Measurements from ENCODE around the gene MCEE.

The MCEE gene

GRCh38 chr2:71074893-71075395 lies 55.1 kb downstream of the MCEE start:
- no peak for DNase-seq

DNA sequence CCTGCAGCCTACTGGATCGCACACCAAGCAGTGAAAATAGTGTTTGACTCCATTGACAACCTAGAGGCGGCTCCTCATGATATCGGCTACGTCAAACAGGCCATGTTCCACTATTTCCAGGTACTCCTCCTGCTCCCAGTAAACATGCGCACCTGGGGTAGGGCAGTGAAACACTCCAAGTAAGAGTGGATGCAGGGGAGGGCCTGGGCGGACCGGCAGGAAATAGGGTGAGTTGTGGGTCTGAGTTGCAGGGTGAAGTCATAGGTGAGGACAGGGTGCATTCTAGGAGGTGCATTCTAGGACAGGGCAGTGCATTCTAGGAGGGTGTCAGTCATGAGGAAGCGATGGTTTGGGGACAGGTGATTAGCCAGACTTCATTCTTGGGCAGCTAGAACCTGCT lies 56.6 kb downstream of the MCEE start:
- no peak for DNase-seq

DNA sequence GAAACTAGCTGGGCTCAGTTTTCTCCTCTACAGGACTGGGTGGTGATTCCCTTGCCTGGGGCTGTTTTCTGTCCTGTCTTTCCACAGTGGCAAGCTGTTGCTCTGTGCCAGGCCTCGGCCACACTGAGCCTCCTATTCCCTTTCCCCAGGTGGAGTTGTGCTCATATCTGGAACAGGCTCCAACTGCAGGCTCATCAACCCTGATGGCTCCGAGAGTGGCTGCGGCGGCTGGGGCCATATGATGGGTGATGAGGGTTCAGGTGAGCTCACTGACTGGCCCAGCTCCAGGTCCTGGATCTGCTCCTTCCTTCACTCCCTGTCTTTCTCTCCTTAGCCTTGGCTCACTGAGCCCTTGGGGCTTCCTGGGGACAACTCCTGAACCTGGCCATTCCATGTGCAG lies 57.5 kb downstream of the MCEE start:
- DNase-seq = no peak

GRCh38 chr2:71071681-71072398 lies 58.2 kb downstream of the MCEE start:
- DNase-seq = peak; percentile 94

GRCh38 chr2:71070294-71071093 lies 59.5 kb downstream of the MCEE start:
- peak; percentile 24 for DNase-seq

DNA sequence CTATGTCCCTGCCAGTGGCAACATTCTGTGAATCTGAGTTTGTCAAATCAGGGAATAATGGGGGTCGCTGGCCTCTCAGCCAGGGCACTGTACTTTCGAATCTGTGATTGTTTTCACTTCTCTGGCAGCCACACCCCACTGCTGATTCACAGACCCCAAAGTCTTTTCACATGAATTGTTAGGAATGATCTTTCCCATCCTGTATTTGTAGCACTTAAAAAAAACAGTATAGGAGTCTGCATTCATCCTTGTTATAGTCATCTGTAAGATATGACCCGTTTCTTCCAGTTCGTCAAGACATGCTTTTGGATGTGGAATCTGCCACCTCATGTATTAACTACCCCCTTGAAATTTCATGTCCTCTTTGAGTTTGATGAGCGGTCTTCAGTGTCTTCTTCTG lies 60.7 kb downstream of the MCEE start:
- no peak for DNase-seq

- DNase-seq = peak; percentile 95
Measured at GRCh38 chr2:71068218-71069035, 61.6 kb downstream of the MCEE start, which contains the start of gene NAGK. Gene NAGK, plus strand, starts transcription at chr2:71068648. Its CDS starts 36 bp downstream, at chr2:71068684.

GRCh38 chr2:71067567-71068217 lies 62.3 kb downstream of the MCEE start:
- DNase-seq = peak; percentile 43

DNA sequence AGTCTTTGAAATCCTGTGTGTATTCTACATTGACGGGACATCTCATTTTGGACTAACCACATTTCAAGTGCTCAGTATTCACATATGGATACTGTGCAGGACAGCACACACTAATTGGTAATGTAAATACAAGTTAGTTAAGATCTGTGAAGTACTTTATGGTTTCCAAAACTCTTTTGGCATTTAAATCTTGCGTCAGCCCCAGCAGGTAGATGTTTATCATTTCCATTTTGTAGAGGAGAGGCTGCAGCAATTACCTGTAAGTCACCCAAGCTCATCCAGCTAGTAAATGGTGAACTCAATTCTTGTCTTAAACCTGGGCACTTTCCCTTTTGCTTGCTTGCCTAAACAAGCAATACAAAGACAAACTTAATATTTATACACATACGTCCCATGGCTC lies 63.2 kb downstream of the MCEE start:
- no peak for DNase-seq

- DNase-seq = peak; percentile 45
Measured at GRCh38 chr2:71064754-71065621, 65.0 kb downstream of the MCEE start.

DNA sequence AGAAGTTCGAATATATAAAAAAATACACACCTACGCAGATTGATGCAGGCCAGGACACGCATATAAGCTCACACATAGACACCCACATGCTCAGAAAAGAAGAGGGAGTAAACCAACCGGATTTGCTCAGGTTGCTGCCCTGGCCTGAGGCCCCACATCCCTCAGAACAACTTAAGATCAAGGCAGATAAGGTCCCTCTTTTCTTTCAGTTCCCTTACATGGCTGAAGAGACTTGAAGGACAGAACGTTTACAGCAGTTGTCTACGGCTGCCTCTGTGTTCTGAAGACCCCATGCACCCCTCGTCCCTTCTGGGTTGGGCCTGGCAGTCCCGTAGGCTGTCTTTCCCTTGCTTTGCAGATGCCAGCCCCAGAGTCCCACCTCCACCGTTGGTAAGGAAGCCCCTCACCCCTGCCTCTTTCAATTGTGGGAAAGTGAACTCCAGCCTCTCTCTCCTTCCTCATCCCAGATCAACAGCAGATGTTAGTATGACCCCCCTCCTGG lies 65.9 kb downstream of the MCEE start:
- DNase-seq = peak; percentile 12

GRCh38 chr2:71063216-71063615 lies 66.8 kb downstream of the MCEE start:
- no peak for DNase-seq

DNA sequence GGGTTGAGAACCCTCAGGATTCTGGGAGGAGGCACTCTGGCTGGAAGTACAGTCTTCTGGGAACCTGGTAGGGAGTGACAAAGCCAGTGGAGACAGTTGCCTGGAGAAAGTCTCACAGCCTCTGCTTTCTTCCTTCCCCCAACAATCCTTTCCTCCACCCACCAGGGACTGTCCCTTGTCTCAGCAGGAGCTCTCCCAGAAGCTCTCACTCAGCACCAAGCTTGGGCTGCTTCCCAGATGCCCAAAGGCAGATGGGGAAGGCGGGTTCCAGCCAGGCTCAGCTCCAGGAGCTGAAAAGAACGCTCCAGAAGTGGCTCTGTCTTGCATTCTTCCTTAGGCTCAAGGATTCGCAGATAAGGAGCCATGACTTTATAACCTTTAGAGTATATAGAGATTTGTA lies 69.2 kb downstream of the MCEE start:
- no peak for DNase-seq

DNA sequence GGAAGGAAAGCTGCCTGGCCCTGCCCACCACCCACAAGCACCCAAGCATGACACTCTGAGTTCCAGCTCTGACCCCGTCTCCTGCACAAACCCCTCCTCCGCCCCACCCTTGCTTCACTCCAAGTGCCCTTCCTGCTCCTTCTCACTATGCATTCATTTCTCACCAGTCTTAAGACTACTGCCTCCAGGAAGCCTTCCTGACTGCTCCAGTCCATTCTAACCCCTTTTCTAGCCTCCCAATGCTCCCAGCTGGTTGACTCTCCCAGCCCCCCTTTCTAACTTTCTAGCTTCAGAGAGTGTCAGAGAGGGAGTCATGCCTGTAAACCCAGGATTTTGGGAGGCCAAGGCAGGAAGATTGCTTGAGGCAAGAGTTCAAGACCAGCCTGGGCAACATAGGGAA lies 69.8 kb downstream of the MCEE start:
- DNase-seq = no peak

Measured in OCI-M1 (cell line).